Keratinocyte (primary cell): ENCODE data around the gene MAD1L1. TPM values are rescaled to one million over a fixed set of nuclear protein-coding genes. Genes with fewer than 3 reads are reported as not detected.

Experiments
- DNase-seq: peaks from one replicate; pipeline ENCODE4 v3.0.0-alpha.2; 2011; ENCODE audit warnings: low read depth, missing footprints, low spot score
- FAIRE-seq: peaks from 2 replicates; lab custom pipeline; 2011; peaks lifted over from hg19 to GRCh38; lab: Jason Lieb, UNC
- H2AFZ ChIP-seq: 2 replicates; pipeline ENCODE4 v1.6.0; 2012; ENCODE audit warnings: low read length, control low read depth, inconsistent platforms; ENCODE audit not compliant: control insufficient read depth
- H3K27ac ChIP-seq: 2 replicates; pipeline ENCODE4 v1.5.1; 2011; ENCODE audit warnings: low read length; ENCODE audit not compliant: control insufficient read depth, insufficient read depth
- H3K27me3 ChIP-seq: 3 replicates; pipeline ENCODE4 v1.6.0; 2011; ENCODE audit warnings: low read length; ENCODE audit not compliant: control insufficient read depth, insufficient read depth; ENCODE audit errors: extremely low read depth
- H3K36me3 ChIP-seq, 2 experiments: 2 replicates in 1 of 2; 3 replicates in 1 of 2; pipeline ENCODE4 v1.5.1; 2011; ENCODE audit warnings: low read length in 2 of 2, mild to moderate bottlenecking in 1 of 2; ENCODE audit not compliant: control insufficient read depth in 2 of 2, insufficient read depth in 2 of 2; ENCODE audit errors: extremely low read depth in 1 of 2
- H3K4me1 ChIP-seq: 3 replicates; pipeline ENCODE4 v1.5.1; 2011; ENCODE audit warnings: low read length; ENCODE audit not compliant: control insufficient read depth, insufficient read depth; ENCODE audit errors: extremely low read depth
- H3K4me2 ChIP-seq: 3 replicates; pipeline ENCODE4 v1.6.0; 2011; ENCODE audit warnings: low read depth, low read length; ENCODE audit not compliant: control insufficient read depth, insufficient read depth; ENCODE audit errors: extremely low read depth
- H3K4me3 ChIP-seq, 3 experiments: fragments of 200-600 bp in 1 of 3; sonication (generic) in 1 of 3; 2 replicates in 2 of 3; 3 replicates in 1 of 3; pipeline ENCODE4 v1.5.1; 2011 to 2016; ENCODE audit warnings: low read length in 3 of 3, mild to moderate bottlenecking in 3 of 3, control low read depth in 2 of 3, inconsistent platforms in 1 of 3, low read depth in 1 of 3, mixed read lengths in 1 of 3, mixed run types in 1 of 3, moderate library complexity in 1 of 3; ENCODE audit not compliant: control insufficient read depth in 2 of 3, insufficient read depth in 2 of 3; ENCODE audit errors: extremely low read depth in 1 of 3
- H3K79me2 ChIP-seq: 2 replicates; pipeline ENCODE4 v1.6.0; 2012; ENCODE audit warnings: low read length; ENCODE audit not compliant: control insufficient read depth, insufficient read depth
- H3K9ac ChIP-seq: 3 replicates; pipeline ENCODE4 v1.6.0; 2011; ENCODE audit warnings: low read length; ENCODE audit not compliant: control insufficient read depth, insufficient read depth; ENCODE audit errors: extremely low read depth
- H3K9me1 ChIP-seq: 3 replicates; pipeline ENCODE4 v1.6.0; 2011; ENCODE audit warnings: low read length; ENCODE audit not compliant: control insufficient read depth, insufficient read depth; ENCODE audit errors: extremely low read depth
- H3K9me3 ChIP-seq: 2 replicates; pipeline ENCODE4 v1.5.1; 2012; ENCODE audit warnings: low read depth, low read length; ENCODE audit not compliant: control insufficient read depth
- H4K20me1 ChIP-seq: 3 replicates; pipeline ENCODE4 v1.6.0; 2011; ENCODE audit warnings: low read length; ENCODE audit not compliant: control insufficient read depth, insufficient read depth; ENCODE audit errors: extremely low read depth
- CTCF ChIP-seq, 3 experiments: IDR thresholded peaks in 1 of 3; conservative IDR thresholded peaks in 1 of 3; optimal IDR thresholded peaks in 1 of 3; 2 replicates in 2 of 3; 3 replicates in 1 of 3; pipeline versions ENCODE3 to v1.5.1; 2011; ENCODE audit warnings: low read length in 3 of 3, mild to moderate bottlenecking in 3 of 3, moderate library complexity in 2 of 3, control low read depth in 1 of 3, inconsistent platforms in 1 of 3; ENCODE audit not compliant: insufficient read depth in 2 of 3; ENCODE audit errors: extremely low read depth in 1 of 3
- EZH2 ChIP-seq: IDR thresholded peaks from one replicate; pipeline ENCODE4 v1.6.1; 2012; ENCODE audit warnings: inconsistent platforms, mild to moderate bottlenecking, low read length, moderate library complexity
- dilution Hi-C: fragments of 300-500 bp; cut with MboI; formaldehyde crosslinking; loops from one replicate; pipeline ENCODE4 v1.7.0; 2020; ENCODE audit warnings: low sequenced_read_pairs; ENCODE audit not compliant: extremely low pct_ligation_motif_present
- polyA plus RNA-seq, 5 experiments: library from polyadenylated mRNA; depleted of rRNA in 3 of 5; stranded (reverse) in 3 of 5; stranded (forward) in 1 of 5; unstranded in 1 of 5; fragments of >200 nt; gene quantifications; 1 replicate in 1 of 5; 2 replicates in 3 of 5; 3 replicates in 1 of 5; pipeline versions ENCODE4 v1.2.1 to v1.2.3, GENCODE V29; 2011 to 2012; ENCODE audit warnings: missing spikeins in 2 of 5, low read depth in 1 of 5, low replicate concordance in 1 of 5

The MAD1L1 gene
- polyA plus RNA-seq, 1 donor (not counting 4 experiments of a cell fraction or from before 2014, with no cell fraction given): 18.0 TPM

- dilution Hi-C loops: no loop called here
- TF ChIP-seq EZH2 (no peak), CTCF (optimal IDR thresholded peaks at IDR 0.05 in 1 of 3, IDR thresholded peaks at IDR 0.05 in 1 of 3, conservative IDR thresholded peaks at IDR 0.05 in 1 of 3; ENCODE audit: extremely low read depth in 1 of 3, insufficient read depth in 2 of 3, low read length in 3 of 3) (no peak)
- H4K20me1 ChIP-seq: no peaks in the 10 kb centered on the region
- H3K36me3 ChIP-seq: peaks cover 0 to 6% of the 10 kb centered on the region in 2 experiments
- no peak overlapping the region for H2AFZ ChIP-seq
- H3K4me1 ChIP-seq: peaks cover 9% of the 10 kb centered on the region
- FAIRE-seq: no peak
- no peaks in the 10 kb centered on the region for H3K9me1 ChIP-seq
- H3K4me2 ChIP-seq: no peak overlapping the region
- no peaks in the 10 kb centered on the region for H3K79me2 ChIP-seq
- no peak overlapping the region for H3K4me3 ChIP-seq
- H3K9ac ChIP-seq: no peak overlapping the region
- no peaks in the 10 kb centered on the region for H3K9me3 ChIP-seq
- no peak for DNase-seq
- H3K27me3 ChIP-seq: no peaks in the 10 kb centered on the region
- H3K27ac ChIP-seq: no peak overlapping the region
These were observed 257.2 kb downstream of the MAD1L1 start for GRCh38 chr7:1975581-1975980.

- dilution Hi-C loops: no loop called here
- peaks cover 5% of the 10 kb centered on the region for H3K4me1 ChIP-seq
- no peaks in the 10 kb centered on the region for H3K79me2 ChIP-seq
- no peaks in the 10 kb centered on the region for H4K20me1 ChIP-seq
- no peaks in the 10 kb centered on the region for H3K27me3 ChIP-seq
- DNase-seq: no peak
- no peak overlapping the region for H3K4me2 ChIP-seq
- H3K9ac ChIP-seq: no peak overlapping the region
- H3K27ac ChIP-seq: no peak overlapping the region
- H3K36me3 ChIP-seq: peaks cover 0 to 6% of the 10 kb centered on the region in 2 experiments
- TF ChIP-seq CTCF (optimal IDR thresholded peaks at IDR 0.05 in 1 of 3, IDR thresholded peaks at IDR 0.05 in 1 of 3, conservative IDR thresholded peaks at IDR 0.05 in 1 of 3; ENCODE audit: extremely low read depth in 1 of 3, insufficient read depth in 2 of 3, low read length in 3 of 3) (no peak), EZH2 (no peak)
- H3K9me1 ChIP-seq: no peaks in the 10 kb centered on the region
- H3K4me3 ChIP-seq: no peak overlapping the region
- H2AFZ ChIP-seq: no peak overlapping the region
- no peak for FAIRE-seq
- no peaks in the 10 kb centered on the region for H3K9me3 ChIP-seq
These were observed 257.6 kb downstream of the MAD1L1 start for GRCh38 chr7:1975179-1975578.
